Osteocyte (in vitro differentiated cells): ENCODE measurements around the gene CHSY3. TPM values are rescaled to one million over a fixed set of nuclear protein-coding genes. Genes with fewer than 3 reads are reported as not detected.
A peak's percentile ranks its signal among the peaks of the same experiment; 100 is the strongest.

Experiments
- DNase-seq: peaks from one replicate; pipeline ENCODE4 v3.0.0; 2021; ENCODE audit warnings: mixed read lengths; ENCODE audit not compliant: unreplicated experiment; ENCODE audit errors: extremely low spot score
- H3K27ac Mint-ChIP-seq: one replicate; pipeline ENCODE4 v1.8.0; 2021; ENCODE audit warnings: mild to moderate bottlenecking, mixed read lengths; ENCODE audit not compliant: unreplicated experiment
- H3K27me3 Mint-ChIP-seq: one replicate; pipeline ENCODE4 v1.8.0; 2021; ENCODE audit warnings: mixed read lengths; ENCODE audit not compliant: unreplicated experiment
- H3K36me3 Mint-ChIP-seq: one replicate; pipeline ENCODE4 v1.8.0; 2021; ENCODE audit warnings: mixed read lengths; ENCODE audit not compliant: unreplicated experiment
- H3K4me1 Mint-ChIP-seq: one replicate; pipeline ENCODE4 v1.8.0; 2021; ENCODE audit warnings: mixed read lengths; ENCODE audit not compliant: unreplicated experiment
- H3K4me3 Mint-ChIP-seq: one replicate; pipeline ENCODE4 v1.8.0; 2021; ENCODE audit warnings: mild to moderate bottlenecking, moderate library complexity, mixed read lengths; ENCODE audit not compliant: unreplicated experiment
- H3K9me3 Mint-ChIP-seq: one replicate; pipeline ENCODE4 v1.8.0; 2021; ENCODE audit warnings: mixed read lengths; ENCODE audit not compliant: unreplicated experiment
- total RNA-seq: library from RNA; stranded (reverse); gene quantifications from 2 replicates; pipeline ENCODE4 v1.2.1, GENCODE V29; 2021
- TF ChIP-seq, protein P1 (sequence below): fragments of 200-600 bp; sonication (generic); IDR thresholded peaks from 2 replicates; pipeline ENCODE4 v1.5.0; 2021; ENCODE audit warnings: antibody characterized with exemption, mild to moderate bottlenecking, moderate library complexity

The CHSY3 gene
- total RNA-seq, 1 donor from 2014 or later, result 19.7 TPM

DNA sequence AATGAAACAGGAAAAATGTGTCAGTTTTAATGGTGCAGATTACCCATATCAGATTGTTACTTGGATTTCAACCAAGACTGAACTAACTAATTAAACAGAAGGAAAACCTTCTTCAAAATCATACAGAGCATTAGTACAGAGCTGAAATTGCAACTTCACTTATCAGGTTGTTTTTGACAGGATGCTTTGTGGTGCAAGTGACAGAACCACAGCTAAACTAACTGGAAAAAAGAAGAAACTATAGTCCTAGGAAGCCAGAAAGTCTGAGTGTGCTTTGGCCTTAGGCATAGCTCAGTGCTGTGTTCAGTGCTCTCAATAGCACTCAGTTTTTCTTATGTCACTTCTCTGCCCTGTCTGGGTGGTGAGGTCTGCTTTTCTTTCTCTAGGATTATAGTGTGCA, 267.4 kb downstream of the CHSY3 start:
- no peak for DNase-seq
- Mint-ChIP-seq H3K4me1 (peaks cover 33% of the 10 kb centered on the region), H3K9me3 (no peaks in the 10 kb centered on the region), H3K36me3 (peaks cover 9% of the 10 kb centered on the region), H3K4me3 (no peak overlapping the region), H3K27me3 (no peaks in the 10 kb centered on the region), H3K27ac (peak overlapping the region; percentile 60)
- TF ChIP-seq, protein P1, sequence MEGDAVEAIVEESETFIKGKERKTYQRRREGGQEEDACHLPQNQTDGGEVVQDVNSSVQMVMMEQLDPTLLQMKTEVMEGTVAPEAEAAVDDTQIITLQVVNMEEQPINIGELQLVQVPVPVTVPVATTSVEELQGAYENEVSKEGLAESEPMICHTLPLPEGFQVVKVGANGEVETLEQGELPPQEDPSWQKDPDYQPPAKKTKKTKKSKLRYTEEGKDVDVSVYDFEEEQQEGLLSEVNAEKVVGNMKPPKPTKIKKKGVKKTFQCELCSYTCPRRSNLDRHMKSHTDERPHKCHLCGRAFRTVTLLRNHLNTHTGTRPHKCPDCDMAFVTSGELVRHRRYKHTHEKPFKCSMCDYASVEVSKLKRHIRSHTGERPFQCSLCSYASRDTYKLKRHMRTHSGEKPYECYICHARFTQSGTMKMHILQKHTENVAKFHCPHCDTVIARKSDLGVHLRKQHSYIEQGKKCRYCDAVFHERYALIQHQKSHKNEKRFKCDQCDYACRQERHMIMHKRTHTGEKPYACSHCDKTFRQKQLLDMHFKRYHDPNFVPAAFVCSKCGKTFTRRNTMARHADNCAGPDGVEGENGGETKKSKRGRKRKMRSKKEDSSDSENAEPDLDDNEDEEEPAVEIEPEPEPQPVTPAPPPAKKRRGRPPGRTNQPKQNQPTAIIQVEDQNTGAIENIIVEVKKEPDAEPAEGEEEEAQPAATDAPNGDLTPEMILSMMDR, result no peak

DNA sequence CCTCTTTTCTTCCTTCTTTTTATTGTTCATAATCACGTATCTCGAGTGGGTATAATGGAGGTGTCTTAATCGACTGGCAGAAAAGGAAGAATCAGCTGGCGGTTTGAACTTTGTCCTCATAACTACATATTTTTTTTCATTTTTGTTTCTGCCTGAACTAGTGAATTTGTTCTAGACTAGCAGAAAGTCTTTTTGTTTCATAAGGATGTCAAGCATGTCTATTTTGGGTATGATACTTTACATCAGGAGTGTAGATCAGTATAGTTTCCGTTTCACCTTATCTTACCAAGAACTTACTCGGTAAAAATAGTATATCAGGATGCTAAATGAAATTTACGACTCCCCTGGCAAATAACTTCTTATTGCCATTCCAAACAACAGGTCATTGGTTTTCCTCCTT, 278.9 kb downstream of the CHSY3 start:
- TF ChIP-seq, protein P1, result no peak
- no peak overlapping the region for H3K4me3 Mint-ChIP-seq
- H3K9me3 Mint-ChIP-seq, result no peaks in the 10 kb centered on the region
- H3K36me3 Mint-ChIP-seq, result peaks cover 13% of the 10 kb centered on the region
- H3K27me3 Mint-ChIP-seq, result no peaks in the 10 kb centered on the region
- DNase-seq, result no peak
- H3K4me1 Mint-ChIP-seq, result peaks cover 13% of the 10 kb centered on the region
- no peak overlapping the region for H3K27ac Mint-ChIP-seq

DNA sequence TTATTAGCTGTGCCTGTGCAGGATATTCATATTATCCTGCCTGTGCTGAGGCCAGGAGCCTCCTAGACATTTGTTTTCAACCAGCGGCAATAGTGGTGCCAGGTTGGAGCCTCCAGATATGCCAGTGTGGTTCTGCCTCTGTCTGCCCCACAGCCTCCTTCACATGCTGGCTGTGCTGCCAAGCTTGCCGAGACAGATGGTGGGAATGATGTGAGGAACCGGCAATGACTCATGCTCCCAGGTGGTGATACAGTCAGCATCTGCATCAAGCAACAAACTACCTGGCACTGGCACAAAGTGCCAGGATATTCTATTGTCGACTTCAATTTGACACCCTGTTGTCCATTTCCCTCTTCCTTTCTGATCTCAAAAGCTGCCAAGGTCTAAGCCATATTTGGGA, 285.7 kb downstream of the CHSY3 start:
- H3K4me3 Mint-ChIP-seq, result no peak overlapping the region
- no peaks in the 10 kb centered on the region for H3K27me3 Mint-ChIP-seq
- H3K36me3 Mint-ChIP-seq, result peaks cover 3% of the 10 kb centered on the region

DNA sequence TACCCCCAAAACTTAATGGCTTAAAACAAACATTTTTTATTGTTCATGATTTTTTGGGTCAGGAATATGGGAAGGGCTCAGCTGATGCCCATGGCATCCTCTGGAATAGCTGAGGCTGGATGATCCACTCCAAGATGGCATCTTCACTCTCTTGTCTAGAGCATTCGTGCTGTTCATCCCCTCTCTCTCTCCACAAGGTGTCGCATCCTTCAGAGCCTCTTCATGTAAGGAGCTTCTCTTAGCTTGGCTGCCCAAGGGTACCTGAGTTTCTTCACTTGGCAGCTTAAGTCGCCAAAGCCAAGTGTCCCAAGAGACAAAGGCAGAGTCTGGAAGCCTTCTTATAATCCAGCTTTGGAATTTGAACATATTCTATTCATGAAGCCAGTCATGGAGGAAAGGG, 294.7 kb downstream of the CHSY3 start:
- no peaks in the 10 kb centered on the region for H3K27me3 Mint-ChIP-seq
- H3K4me1 Mint-ChIP-seq, result no peaks in the 10 kb centered on the region
- no peak for DNase-seq

More for the DNA sequence above, 285.7 kb downstream of the CHSY3 start:
- Mint-ChIP-seq H3K27ac (no peak overlapping the region), H3K9me3 (no peaks in the 10 kb centered on the region), H3K4me1 (no peaks in the 10 kb centered on the region)
- TF ChIP-seq, protein P1, result no peak
- DNase-seq, result no peak

DNA sequence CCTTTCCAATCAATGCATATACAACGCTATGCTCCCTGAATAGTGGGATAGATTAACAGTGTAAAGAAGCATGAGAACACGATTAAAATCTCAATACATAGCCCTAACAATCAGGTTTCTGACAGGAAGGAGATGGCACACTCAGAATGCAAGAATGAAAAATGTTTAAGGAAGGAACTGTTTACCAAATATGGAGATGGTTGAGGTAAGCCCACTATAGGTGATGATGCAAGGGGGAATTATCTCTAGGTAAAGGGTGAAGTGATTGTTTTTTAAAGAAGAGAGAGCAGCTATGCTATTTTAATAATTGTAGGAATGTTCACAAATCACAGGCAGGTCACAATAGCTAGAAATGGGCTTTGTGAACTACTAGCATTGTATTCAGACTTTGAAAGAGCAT, 302.4 kb downstream of the CHSY3 start:
- Mint-ChIP-seq H3K36me3 (no peaks in the 10 kb centered on the region), H3K27ac (no peak overlapping the region), H3K4me3 (no peak overlapping the region), H3K9me3 (peaks cover 16% of the 10 kb centered on the region), H3K4me1 (no peaks in the 10 kb centered on the region), H3K27me3 (no peaks in the 10 kb centered on the region)
- TF ChIP-seq, protein P1, result no peak
- DNase-seq, result no peak

More for the DNA sequence above, 294.7 kb downstream of the CHSY3 start:
- H3K4me3 Mint-ChIP-seq, result no peak overlapping the region
- TF ChIP-seq, protein P1, result peak; percentile 40
- no peak overlapping the region for H3K27ac Mint-ChIP-seq
- peaks cover 9% of the 10 kb centered on the region for H3K9me3 Mint-ChIP-seq
- H3K36me3 Mint-ChIP-seq, result no peaks in the 10 kb centered on the region
